ENCODE results near the gene FBXO17. TPM values are rescaled to one million over a fixed set of nuclear protein-coding genes. Genes with fewer than 3 reads are reported as not detected.
"Not testable (repeated sequence)": the region's sequence is repeated elsewhere in the genome, so short reads cannot be mapped to it uniquely, and the experiment has no call there.

The FBXO17 gene
- total RNA-seq, 3 donors from 2014 or later (not counting 1 experiment from before 2014, with no cell fraction given): not detected

- H3K4me1 Mint-ChIP-seq: no peaks in the 10 kb centered on the region
- intact Hi-C loops (cut with micrococcal nuclease): no loop called here
- H3K9me3 ChIP-seq (ENCODE audit: control insufficient read depth, insufficient read depth, low read length): no peaks in the 10 kb centered on the region
- H3K36me3 Mint-ChIP-seq: no peaks in the 10 kb centered on the region
- no peak for TF ChIP-seq CTCF (IDR thresholded peaks at IDR 0.05)
- ATAC-seq (no peak), DNase-seq (no peak)
- no peak overlapping the region for H3K27ac Mint-ChIP-seq
- no peaks in the 10 kb centered on the region for H3K36me3 ChIP-seq (ENCODE audit: control insufficient read depth, insufficient read depth, low read length)
- H3K27ac ChIP-seq (ENCODE audit: low read length): no peak overlapping the region
- H3K27me3 ChIP-seq (ENCODE audit: control insufficient read depth, insufficient read depth, low read length): no peaks in the 10 kb centered on the region
- no peaks in the 10 kb centered on the region for H3K4me1 ChIP-seq (ENCODE audit: control insufficient read depth, insufficient read depth, low read length)
- H3K4me3 Mint-ChIP-seq: no peak overlapping the region
- WGBS (ENCODE audit: insufficient coverage): 91% methylated on average over 4 of the region's 4 CpGs
- no peaks in the 10 kb centered on the region for H3K9me3 Mint-ChIP-seq
- peaks cover 0 to 5% of the 10 kb centered on the region in 2 donors for H3K27me3 Mint-ChIP-seq (ENCODE audit: low read depth in 2 of 2)
- H3K4me3 ChIP-seq (ENCODE audit: low read length): no peak overlapping the region
Observed at GRCh38 chr19:39003188-39003587, 27.6 kb upstream of the FBXO17 start.

GRCh38 chr19:39001041-39001440, 25.5 kb upstream of the FBXO17 start:
- H3K9me3 Mint-ChIP-seq: no peaks in the 10 kb centered on the region
- Histone ChIP-seq H3K36me3 (ENCODE audit: control insufficient read depth, insufficient read depth, low read length) (no peaks in the 10 kb centered on the region), H3K4me3 (ENCODE audit: low read length) (no peak overlapping the region), H3K27ac (ENCODE audit: low read length) (no peak overlapping the region), H3K9me3 (ENCODE audit: control insufficient read depth, insufficient read depth, low read length) (no peaks in the 10 kb centered on the region), H3K27me3 (ENCODE audit: control insufficient read depth, insufficient read depth, low read length) (no peaks in the 10 kb centered on the region), H3K4me1 (ENCODE audit: control insufficient read depth, insufficient read depth, low read length) (no peaks in the 10 kb centered on the region)
- H3K4me3 Mint-ChIP-seq: no peak overlapping the region
- WGBS (ENCODE audit: insufficient coverage): 89% methylated on average over 7 of the region's 7 CpGs
- no peaks in the 10 kb centered on the region for H3K36me3 Mint-ChIP-seq
- no peak overlapping the region for H3K27ac Mint-ChIP-seq
- ATAC-seq (no peak), DNase-seq (no peak)
- intact Hi-C loops (cut with micrococcal nuclease): no loop called here
- TF ChIP-seq CTCF (IDR thresholded peaks at IDR 0.05): no peak
- H3K4me1 Mint-ChIP-seq: no peaks in the 10 kb centered on the region
- peaks cover 0 to 5% of the 10 kb centered on the region in 2 donors for H3K27me3 Mint-ChIP-seq (ENCODE audit: low read depth in 2 of 2)

GRCh38 chr19:38997576-38997975, 22.0 kb upstream of the FBXO17 start:
- intact Hi-C loops (cut with micrococcal nuclease); H3K4me3 Mint-ChIP-seq; H3K27me3 ChIP-seq (ENCODE audit: control insufficient read depth, insufficient read depth, low read length); H3K4me3 ChIP-seq (ENCODE audit: low read length); H3K9me3 Mint-ChIP-seq; H3K27ac Mint-ChIP-seq; H3K27ac ChIP-seq (ENCODE audit: low read length); ATAC-seq; H3K9me3 ChIP-seq (ENCODE audit: control insufficient read depth, insufficient read depth, low read length); H3K36me3 Mint-ChIP-seq; H3K36me3 ChIP-seq (ENCODE audit: control insufficient read depth, insufficient read depth, low read length); H3K4me1 Mint-ChIP-seq; H3K4me1 ChIP-seq (ENCODE audit: control insufficient read depth, insufficient read depth, low read length); H3K27me3 Mint-ChIP-seq (ENCODE audit: low read depth in 2 of 2); DNase-seq: not testable (repeated sequence)
- WGBS (ENCODE audit: insufficient coverage): 92% methylated on average over 3 of the region's 3 CpGs

GRCh38 chr19:38993271-38993670, 17.7 kb upstream of the FBXO17 start:
- no peak overlapping the region for H3K27ac ChIP-seq (ENCODE audit: low read length)
- no peak for TF ChIP-seq CTCF (IDR thresholded peaks at IDR 0.05)
- intact Hi-C loops (cut with micrococcal nuclease): no loop called here
- no peaks in the 10 kb centered on the region for H3K9me3 Mint-ChIP-seq
- WGBS (ENCODE audit: insufficient coverage): 43% methylated on average over 3 of the region's 3 CpGs
- H3K4me3 ChIP-seq (ENCODE audit: low read length): no peak overlapping the region
- H3K4me1 ChIP-seq (ENCODE audit: control insufficient read depth, insufficient read depth, low read length): no peaks in the 10 kb centered on the region
- no peaks in the 10 kb centered on the region for H3K36me3 Mint-ChIP-seq
- H3K36me3 ChIP-seq (ENCODE audit: control insufficient read depth, insufficient read depth, low read length): no peaks in the 10 kb centered on the region
- DNase-seq (no peak), ATAC-seq (no peak)
- H3K27ac Mint-ChIP-seq: no peak overlapping the region
- peaks cover 15 to 19% of the 10 kb centered on the region in 2 donors for H3K27me3 Mint-ChIP-seq (ENCODE audit: low read depth in 2 of 2)
- no peaks in the 10 kb centered on the region for H3K4me1 Mint-ChIP-seq
- peaks cover 3% of the 10 kb centered on the region for H3K27me3 ChIP-seq (ENCODE audit: control insufficient read depth, insufficient read depth, low read length)
- no peak overlapping the region for H3K4me3 Mint-ChIP-seq
- no peaks in the 10 kb centered on the region for H3K9me3 ChIP-seq (ENCODE audit: control insufficient read depth, insufficient read depth, low read length)

Measured in natural killer cell (primary cell).